GM18868 (cell line): ENCODE measurements around the gene AKR1C4.

ENCODE experiments used
- ATAC-seq: cut with Tn5 transposase; IDR thresholded peaks from one replicate; pipeline ENCODE4 v1.9.1; 2021; ENCODE audit warnings: mild to moderate bottlenecking, moderate library complexity; ENCODE audit not compliant: unreplicated experiment

The AKR1C4 gene

DNA sequence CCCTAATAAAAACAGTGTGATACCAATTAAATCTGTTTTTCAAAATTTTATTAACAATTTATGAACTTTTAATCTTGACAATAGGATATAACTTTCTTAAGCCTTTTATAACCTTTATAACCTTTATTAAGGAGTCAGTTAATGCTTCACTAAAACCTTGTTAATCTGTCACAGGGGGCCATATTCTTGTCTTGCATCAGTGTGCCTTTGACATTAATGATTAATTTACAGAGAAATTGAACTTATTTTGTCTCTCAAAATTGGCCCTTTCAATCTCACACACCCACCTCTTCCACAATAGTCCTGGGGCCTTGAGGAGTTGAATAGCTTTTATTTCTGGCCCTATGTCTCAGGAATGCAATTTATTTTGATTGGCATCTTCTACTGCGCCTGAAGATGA is 68.5 kb downstream of the AKR1C4 start:
- no peak for ATAC-seq

DNA sequence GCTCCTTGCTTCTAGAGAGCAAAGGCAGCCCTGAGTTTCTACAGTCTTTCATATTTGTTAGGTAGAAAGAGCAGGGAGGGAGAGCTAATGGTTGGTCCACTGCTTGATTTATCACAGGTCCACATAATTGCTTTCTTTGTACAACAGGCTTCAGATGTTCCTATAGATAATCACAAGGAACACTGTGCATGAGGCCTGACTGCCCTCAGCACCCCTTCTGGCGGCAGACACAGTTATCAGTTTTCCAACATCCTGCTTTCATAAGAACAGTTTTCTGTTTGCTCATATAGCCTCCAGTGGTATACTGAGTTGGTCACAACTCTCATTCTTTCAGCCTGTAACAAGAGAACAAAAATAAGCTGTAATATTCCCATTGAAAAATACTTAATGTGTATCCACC is 69.7 kb downstream of the AKR1C4 start:
- ATAC-seq = no peak

DNA sequence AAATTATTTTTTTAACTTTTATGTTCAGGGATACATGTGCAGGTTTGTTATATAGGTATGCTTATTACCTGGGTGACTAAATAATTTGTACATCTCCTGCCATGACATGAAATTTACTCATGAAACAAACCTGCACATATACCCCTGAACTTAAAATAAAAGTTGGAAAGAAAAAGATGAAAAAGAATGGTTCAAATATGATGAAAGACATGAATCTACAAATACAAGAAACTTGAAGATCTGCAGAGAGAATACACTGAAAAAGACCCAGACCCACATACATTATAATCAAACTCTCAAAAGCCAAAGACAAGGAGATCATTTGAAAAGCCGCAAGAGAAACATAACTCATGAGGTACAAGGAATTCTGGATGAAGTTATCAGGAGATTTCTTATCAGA is 70.2 kb downstream of the AKR1C4 start:
- no peak for ATAC-seq

DNA sequence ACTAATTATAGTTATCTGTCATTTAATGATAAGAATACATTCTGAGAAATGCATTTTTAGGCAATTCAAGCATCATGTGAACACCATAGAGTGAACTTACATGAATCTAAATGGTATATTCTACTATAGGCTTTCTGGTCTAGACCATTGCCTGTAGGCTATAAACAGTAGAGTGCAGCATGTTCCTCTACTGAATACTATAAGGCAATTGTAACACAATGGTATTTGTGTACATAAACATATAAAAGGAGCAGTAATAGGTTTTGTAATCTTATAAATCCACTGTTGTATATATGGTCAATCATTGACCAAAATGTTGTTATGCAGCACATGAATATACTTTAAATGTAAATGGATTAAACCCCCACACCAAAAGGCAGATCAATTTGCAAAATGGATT is 71.6 kb downstream of the AKR1C4 start:
- no peak for ATAC-seq
